Peyer's patch (tissue), 4 donors: ENCODE measurements around the gene MYO9A.

ENCODE experiments used
- POLR2A ChIP-seq, 2 donors: fragments of 450-650 bp; IDR thresholded peaks; one replicate each; pipeline ENCODE4 v1.5.1; 2017; ENCODE audit warnings: antibody characterized with exemption in 2 of 2, mild to moderate bottlenecking in 2 of 2, moderate library complexity in 2 of 2
- TF ChIP-seq, protein P1 (sequence below), 6 experiments: fragments of 450-650 bp in 4 of 6; fragments of 200-600 bp in 2 of 6; sonication (generic) in 1 of 6; IDR thresholded peaks; one replicate each; pipeline ENCODE4 v1.5.1; 2017 to 2019; ENCODE audit warnings: antibody characterized with exemption in 6 of 6, mild to moderate bottlenecking in 3 of 6, moderate library complexity in 1 of 6

DNA sequence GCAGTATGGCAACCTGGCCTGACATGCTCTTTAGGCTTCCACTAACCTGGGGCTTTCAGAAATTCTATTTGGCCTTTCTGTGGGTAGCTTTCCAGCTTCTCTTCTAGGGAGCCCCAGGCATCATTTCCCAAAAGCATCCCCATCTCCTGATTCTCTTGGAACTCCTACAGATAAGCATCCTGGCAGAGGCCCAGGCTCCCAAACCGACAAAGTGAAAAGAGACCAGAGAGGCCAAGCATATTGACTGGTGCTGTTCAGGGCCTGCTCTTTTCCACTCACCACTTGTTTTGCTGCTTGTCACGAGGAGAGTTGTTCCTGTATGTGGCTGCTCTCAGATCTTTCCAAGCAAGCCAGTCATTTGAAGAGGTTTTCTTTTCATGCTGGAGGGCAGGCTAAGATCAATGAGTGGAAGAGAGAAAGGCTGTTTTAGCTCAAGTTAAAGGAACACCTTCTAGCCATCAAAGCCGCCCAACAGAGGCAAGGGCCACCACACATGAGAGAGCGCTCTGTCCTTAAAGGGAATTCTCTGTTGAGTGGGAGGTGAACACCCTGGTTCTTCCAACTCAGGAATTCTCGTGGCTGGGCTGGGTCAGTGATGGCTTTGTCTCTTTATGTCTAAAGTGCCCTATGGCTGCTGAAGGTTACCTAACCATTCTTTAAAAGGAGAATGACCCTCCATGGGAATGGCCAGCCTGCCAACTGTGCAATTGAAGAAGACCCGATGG, 338.7 kb downstream of the MYO9A start:
- TF ChIP-seq, protein P1, sequence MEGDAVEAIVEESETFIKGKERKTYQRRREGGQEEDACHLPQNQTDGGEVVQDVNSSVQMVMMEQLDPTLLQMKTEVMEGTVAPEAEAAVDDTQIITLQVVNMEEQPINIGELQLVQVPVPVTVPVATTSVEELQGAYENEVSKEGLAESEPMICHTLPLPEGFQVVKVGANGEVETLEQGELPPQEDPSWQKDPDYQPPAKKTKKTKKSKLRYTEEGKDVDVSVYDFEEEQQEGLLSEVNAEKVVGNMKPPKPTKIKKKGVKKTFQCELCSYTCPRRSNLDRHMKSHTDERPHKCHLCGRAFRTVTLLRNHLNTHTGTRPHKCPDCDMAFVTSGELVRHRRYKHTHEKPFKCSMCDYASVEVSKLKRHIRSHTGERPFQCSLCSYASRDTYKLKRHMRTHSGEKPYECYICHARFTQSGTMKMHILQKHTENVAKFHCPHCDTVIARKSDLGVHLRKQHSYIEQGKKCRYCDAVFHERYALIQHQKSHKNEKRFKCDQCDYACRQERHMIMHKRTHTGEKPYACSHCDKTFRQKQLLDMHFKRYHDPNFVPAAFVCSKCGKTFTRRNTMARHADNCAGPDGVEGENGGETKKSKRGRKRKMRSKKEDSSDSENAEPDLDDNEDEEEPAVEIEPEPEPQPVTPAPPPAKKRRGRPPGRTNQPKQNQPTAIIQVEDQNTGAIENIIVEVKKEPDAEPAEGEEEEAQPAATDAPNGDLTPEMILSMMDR (IDR thresholded peaks at IDR 0.05), result no peak
- TF ChIP-seq POLR2A (IDR thresholded peaks at IDR 0.05), result no peak
